Chondrocyte (in vitro differentiated cells): ENCODE data around the gene DIAPH2. TPM values are rescaled to one million over a fixed set of nuclear protein-coding genes. Genes with fewer than 3 reads are reported as not detected.

Experiments
- DNase-seq: peaks from one replicate; pipeline ENCODE4 v3.0.0; 2021; ENCODE audit warnings: mixed read lengths, low spot score
- H3K27ac Mint-ChIP-seq: one replicate; pipeline ENCODE4 v1.8.0; 2021; ENCODE audit warnings: mild to moderate bottlenecking, moderate library complexity, mixed read lengths; ENCODE audit not compliant: unreplicated experiment
- H3K27me3 Mint-ChIP-seq: 2 replicates; pipeline ENCODE4 v1.8.0; 2021; ENCODE audit warnings: low read depth, mixed read lengths
- H3K36me3 Mint-ChIP-seq: 2 replicates; pipeline ENCODE4 v1.8.0; 2021; ENCODE audit warnings: low read depth, mixed read lengths
- H3K4me1 Mint-ChIP-seq: 2 replicates; pipeline ENCODE4 v1.8.0; 2021; ENCODE audit warnings: low read depth, mild to moderate bottlenecking, mixed read lengths
- H3K4me3 Mint-ChIP-seq: one replicate; pipeline ENCODE4 v1.8.0; 2021; ENCODE audit warnings: mild to moderate bottlenecking, moderate library complexity, mixed read lengths; ENCODE audit not compliant: unreplicated experiment
- H3K9me3 Mint-ChIP-seq: 2 replicates; pipeline ENCODE4 v1.8.0; 2021; ENCODE audit warnings: low read depth, mixed read lengths
- total RNA-seq: library from RNA; stranded (reverse); gene quantifications from 3 replicates; pipeline ENCODE4 v1.2.1, GENCODE V29; 2021
- TF ChIP-seq, protein P1 (sequence below): fragments of 200-600 bp; sonication (generic); IDR thresholded peaks from 2 replicates; pipeline ENCODE4 v1.5.0; 2021; ENCODE audit warnings: antibody characterized with exemption, mild to moderate bottlenecking, moderate library complexity

Gene DIAPH2
- total RNA-seq, 1 donor from 2014 or later, result 14.5 TPM

DNA sequence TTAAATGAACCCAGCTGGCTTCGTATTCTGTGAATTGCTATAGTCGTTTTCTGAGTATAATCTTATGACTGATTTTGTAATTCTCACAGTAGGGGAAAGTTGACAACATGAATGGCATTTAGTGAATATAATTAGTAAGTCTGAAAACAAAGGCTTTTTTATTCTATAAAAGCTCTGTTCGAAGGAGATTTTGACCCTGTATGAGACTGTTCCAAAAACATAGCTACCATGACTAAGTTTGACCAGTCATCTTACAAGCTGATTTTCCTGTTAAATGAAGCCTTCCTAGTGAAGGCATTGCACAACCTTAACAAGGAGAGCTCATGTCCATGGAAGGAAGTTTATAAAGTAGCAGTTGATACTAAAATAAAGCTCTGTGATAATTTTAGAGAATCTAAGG, 441.4 kb downstream of the DIAPH2 start:
- Mint-ChIP-seq H3K4me1 (no peaks in the 10 kb centered on the region), H3K36me3 (no peaks in the 10 kb centered on the region), H3K27me3 (no peaks in the 10 kb centered on the region), H3K27ac (no peak overlapping the region), H3K9me3 (no peaks in the 10 kb centered on the region), H3K4me3 (no peak overlapping the region)
- no peak for DNase-seq
- TF ChIP-seq, protein P1, sequence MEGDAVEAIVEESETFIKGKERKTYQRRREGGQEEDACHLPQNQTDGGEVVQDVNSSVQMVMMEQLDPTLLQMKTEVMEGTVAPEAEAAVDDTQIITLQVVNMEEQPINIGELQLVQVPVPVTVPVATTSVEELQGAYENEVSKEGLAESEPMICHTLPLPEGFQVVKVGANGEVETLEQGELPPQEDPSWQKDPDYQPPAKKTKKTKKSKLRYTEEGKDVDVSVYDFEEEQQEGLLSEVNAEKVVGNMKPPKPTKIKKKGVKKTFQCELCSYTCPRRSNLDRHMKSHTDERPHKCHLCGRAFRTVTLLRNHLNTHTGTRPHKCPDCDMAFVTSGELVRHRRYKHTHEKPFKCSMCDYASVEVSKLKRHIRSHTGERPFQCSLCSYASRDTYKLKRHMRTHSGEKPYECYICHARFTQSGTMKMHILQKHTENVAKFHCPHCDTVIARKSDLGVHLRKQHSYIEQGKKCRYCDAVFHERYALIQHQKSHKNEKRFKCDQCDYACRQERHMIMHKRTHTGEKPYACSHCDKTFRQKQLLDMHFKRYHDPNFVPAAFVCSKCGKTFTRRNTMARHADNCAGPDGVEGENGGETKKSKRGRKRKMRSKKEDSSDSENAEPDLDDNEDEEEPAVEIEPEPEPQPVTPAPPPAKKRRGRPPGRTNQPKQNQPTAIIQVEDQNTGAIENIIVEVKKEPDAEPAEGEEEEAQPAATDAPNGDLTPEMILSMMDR, result no peak

DNA sequence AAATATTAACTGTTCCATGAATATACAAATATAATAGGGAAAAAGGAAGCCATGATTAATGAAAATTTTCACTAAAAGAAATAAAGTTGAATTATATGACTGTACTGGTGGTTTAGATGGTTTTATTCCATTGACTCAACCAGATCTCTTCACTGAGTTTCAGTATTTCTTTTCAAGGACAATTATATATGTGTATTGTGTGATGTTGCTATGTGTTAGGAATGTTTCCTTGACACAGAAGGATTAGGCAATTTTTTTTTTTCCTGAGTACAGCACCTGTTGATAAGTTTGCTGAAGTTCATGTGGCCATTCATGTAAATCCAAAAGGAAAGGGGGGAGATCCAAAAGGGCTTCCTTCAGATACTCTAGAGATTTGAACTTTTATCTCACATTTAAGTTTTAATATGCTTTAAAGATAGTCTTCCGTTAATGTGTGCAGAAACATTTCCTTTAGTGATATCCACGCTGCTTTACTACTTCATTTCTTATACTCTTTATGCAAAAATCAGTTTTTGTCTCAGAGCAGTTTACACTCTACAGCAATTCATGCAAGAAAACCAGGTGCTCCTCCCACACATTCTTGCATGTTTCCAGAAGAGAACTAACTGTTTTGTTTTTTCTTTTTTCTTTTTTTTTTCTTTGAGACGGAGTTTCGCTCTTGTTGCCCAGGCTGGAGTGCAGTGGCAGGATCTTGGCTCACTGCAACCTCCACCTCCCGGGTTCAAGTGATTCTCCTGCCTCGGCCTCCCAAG, 448.2 kb downstream of the DIAPH2 start:
- Mint-ChIP-seq H3K27ac (no peak overlapping the region), H3K27me3 (no peaks in the 10 kb centered on the region), H3K4me3 (no peak overlapping the region), H3K4me1 (no peaks in the 10 kb centered on the region), H3K9me3 (no peaks in the 10 kb centered on the region), H3K36me3 (no peaks in the 10 kb centered on the region)
- no peak for DNase-seq
- TF ChIP-seq, protein P1, result no peak

DNA sequence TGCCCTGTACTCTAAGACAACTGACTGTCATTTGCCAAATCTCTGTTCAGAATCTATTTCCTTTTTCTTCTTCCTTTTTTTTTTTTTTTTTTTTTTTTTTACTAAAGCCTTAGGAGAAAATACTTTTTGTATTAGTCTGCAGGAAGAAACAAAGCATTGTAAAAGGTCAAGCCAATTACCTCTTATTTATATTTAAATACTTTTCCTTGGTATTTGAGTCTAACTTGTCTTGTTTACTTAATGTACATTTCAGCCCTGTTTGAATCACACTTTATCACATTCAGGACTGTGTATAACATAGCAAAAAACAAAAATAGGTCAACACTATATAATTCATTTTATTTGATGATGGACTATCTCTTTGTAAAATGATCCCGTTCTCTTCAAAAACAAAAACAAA, 461.3 kb downstream of the DIAPH2 start:
- Mint-ChIP-seq H3K4me3 (no peak overlapping the region), H3K9me3 (no peaks in the 10 kb centered on the region), H3K4me1 (no peaks in the 10 kb centered on the region), H3K27ac (no peak overlapping the region), H3K36me3 (peaks cover 2% of the 10 kb centered on the region), H3K27me3 (no peaks in the 10 kb centered on the region)
- DNase-seq, result no peak
- TF ChIP-seq, protein P1, result no peak

DNA sequence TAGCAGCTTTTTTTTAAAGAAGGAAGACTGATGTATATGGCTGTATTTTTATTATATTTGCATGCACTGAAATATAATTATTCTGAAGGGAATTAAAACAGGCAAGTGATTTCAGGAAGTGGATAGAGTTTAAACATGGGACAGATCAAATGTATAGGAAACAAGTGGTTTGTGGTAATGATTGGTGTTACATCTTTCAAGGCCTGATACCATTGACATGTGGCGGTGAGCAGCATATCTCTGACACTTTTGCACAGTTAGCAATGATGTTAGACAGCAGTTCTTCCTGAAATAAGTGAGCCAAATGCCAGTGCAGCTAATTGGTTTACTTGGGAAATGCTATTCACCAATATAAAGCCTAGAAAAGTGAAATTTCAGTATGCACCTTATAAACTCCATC, 471.2 kb downstream of the DIAPH2 start:
- no peak for DNase-seq

DNA sequence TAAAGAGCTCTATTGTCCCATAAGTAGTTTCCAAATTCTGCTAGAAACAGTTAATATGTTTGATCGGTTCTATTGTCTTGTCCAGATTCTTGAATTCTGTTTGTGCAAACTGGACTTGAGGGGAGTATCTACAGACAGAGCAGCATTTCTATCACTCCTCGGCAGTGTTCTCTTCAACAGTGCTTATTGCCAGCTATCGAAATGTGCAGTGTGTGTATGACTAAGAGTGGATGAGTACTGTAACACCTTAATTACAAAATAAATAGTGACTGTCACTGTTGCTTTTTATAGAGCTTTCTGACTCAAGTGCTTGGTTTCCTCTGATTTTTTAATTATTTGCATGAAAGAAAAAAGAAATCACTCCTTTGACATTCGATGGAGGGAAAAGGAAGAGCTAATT, 473.6 kb downstream of the DIAPH2 start:
- Mint-ChIP-seq H3K36me3 (no peaks in the 10 kb centered on the region), H3K27me3 (no peaks in the 10 kb centered on the region), H3K9me3 (no peaks in the 10 kb centered on the region), H3K27ac (no peak overlapping the region), H3K4me3 (no peak overlapping the region), H3K4me1 (no peaks in the 10 kb centered on the region)
- TF ChIP-seq, protein P1, result no peak
- no peak for DNase-seq

More for the DNA sequence above, 471.2 kb downstream of the DIAPH2 start:
- H3K4me1 Mint-ChIP-seq, result no peaks in the 10 kb centered on the region
- peaks cover 9% of the 10 kb centered on the region for H3K9me3 Mint-ChIP-seq
- no peaks in the 10 kb centered on the region for H3K36me3 Mint-ChIP-seq
- TF ChIP-seq, protein P1, result no peak
- no peaks in the 10 kb centered on the region for H3K27me3 Mint-ChIP-seq
- H3K27ac Mint-ChIP-seq, result no peak overlapping the region
- no peak overlapping the region for H3K4me3 Mint-ChIP-seq
